ENCODE results near the gene TRMT112.

Gene TRMT112

GRCh38 chr11:64321026-64321425 lies 3.7 kb upstream of the TRMT112 start:
- TF ChIP-seq POLR2AphosphoS5 (IDR thresholded peaks at IDR 0.05; ENCODE audit: low read depth, low read length): no peak
- TF ChIP-seq FOXP2 (optimal IDR thresholded peaks at IDR 0.05; ENCODE audit: borderline replicate concordance, extremely low read depth, extremely low read length, insufficient read depth): no peak
- no peak for TF ChIP-seq SIN3A (IDR thresholded peaks at IDR 0.05; ENCODE audit: borderline replicate concordance, insufficient read depth, low read length)
- no peak for TF ChIP-seq REST (IDR thresholded peaks at IDR 0.05; ENCODE audit: insufficient read depth in 1 of 2, low read depth in 2 of 2, low read length in 2 of 2)
- no peak for TF ChIP-seq TAF1 (IDR thresholded peaks at IDR 0.05; ENCODE audit: borderline replicate concordance, insufficient read depth, low read length)

GRCh38 chr11:64320556-64320955 lies 3.2 kb upstream of the TRMT112 start:
- TF ChIP-seq REST (IDR thresholded peaks at IDR 0.05; ENCODE audit: insufficient read depth in 1 of 2, low read depth in 2 of 2, low read length in 2 of 2) (no peak), SIN3A (IDR thresholded peaks at IDR 0.05; ENCODE audit: borderline replicate concordance, insufficient read depth, low read length) (no peak), TAF1 (IDR thresholded peaks at IDR 0.05; ENCODE audit: borderline replicate concordance, insufficient read depth, low read length) (no peak), POLR2AphosphoS5 (IDR thresholded peaks at IDR 0.05; ENCODE audit: low read depth, low read length) (no peak), FOXP2 (optimal IDR thresholded peaks at IDR 0.05; ENCODE audit: borderline replicate concordance, extremely low read depth, extremely low read length, insufficient read depth) (no peak)

GRCh38 chr11:64318766-64319761 lies 1.7 kb upstream of the TRMT112 start:
- TF ChIP-seq REST (IDR thresholded peaks at IDR 0.05; ENCODE audit: insufficient read depth in 1 of 2, low read depth in 2 of 2, low read length in 2 of 2) (no peak), SIN3A (IDR thresholded peaks at IDR 0.05; ENCODE audit: borderline replicate concordance, insufficient read depth, low read length) (no peak)

GRCh38 chr11:64317961-64318765 lies 804 bp upstream of the TRMT112 start, which contains the start of gene PRDX5:
Gene PRDX5 (plus strand): TSS chr11:64318121. CDS start chr11:64318216, 95 bp downstream.
- TF ChIP-seq REST (IDR thresholded peaks at IDR 0.05; ENCODE audit: insufficient read depth in 1 of 2, low read depth in 2 of 2, low read length in 2 of 2) (peak; percentile 17 to 76; a peak in 2 of 4 replicates), POLR2AphosphoS5 (IDR thresholded peaks at IDR 0.05; ENCODE audit: low read depth, low read length) (peak; percentile 16; the same call in 1 of the 2 replicates), FOXP2 (optimal IDR thresholded peaks at IDR 0.05; ENCODE audit: borderline replicate concordance, extremely low read depth, extremely low read length, insufficient read depth) (peak; percentile 94), SIN3A (IDR thresholded peaks at IDR 0.05; ENCODE audit: borderline replicate concordance, insufficient read depth, low read length) (no peak; the same call in 1 of the 2 replicates)

Data from PFSK-1 (cell line).